Measurements from ENCODE around the gene SCARB1.

The SCARB1 gene

DNA sequence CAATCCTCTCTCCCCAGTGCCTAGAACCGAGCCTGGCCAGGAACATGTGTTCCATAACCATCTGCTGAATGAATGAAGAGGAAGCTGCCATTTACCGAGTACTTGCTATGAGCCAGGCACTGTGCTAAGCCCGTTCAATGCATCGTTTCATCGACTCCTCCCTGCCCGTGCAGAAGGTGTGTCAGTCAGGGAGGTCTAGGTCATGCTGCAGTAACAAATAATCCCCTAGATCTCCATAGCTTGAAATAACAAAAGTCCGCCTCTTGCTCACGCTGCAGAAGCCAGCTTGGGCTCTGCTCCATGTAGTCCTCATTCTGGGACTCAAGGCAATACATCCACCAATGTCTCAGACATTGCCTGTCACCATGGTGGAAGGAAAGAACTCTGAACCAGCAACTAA, 101.3 kb downstream of the SCARB1 start:
- TF ChIP-seq, protein P1, sequence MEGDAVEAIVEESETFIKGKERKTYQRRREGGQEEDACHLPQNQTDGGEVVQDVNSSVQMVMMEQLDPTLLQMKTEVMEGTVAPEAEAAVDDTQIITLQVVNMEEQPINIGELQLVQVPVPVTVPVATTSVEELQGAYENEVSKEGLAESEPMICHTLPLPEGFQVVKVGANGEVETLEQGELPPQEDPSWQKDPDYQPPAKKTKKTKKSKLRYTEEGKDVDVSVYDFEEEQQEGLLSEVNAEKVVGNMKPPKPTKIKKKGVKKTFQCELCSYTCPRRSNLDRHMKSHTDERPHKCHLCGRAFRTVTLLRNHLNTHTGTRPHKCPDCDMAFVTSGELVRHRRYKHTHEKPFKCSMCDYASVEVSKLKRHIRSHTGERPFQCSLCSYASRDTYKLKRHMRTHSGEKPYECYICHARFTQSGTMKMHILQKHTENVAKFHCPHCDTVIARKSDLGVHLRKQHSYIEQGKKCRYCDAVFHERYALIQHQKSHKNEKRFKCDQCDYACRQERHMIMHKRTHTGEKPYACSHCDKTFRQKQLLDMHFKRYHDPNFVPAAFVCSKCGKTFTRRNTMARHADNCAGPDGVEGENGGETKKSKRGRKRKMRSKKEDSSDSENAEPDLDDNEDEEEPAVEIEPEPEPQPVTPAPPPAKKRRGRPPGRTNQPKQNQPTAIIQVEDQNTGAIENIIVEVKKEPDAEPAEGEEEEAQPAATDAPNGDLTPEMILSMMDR (IDR thresholded peaks at IDR 0.05; ENCODE audit: low read length, missing control alignments), result no peak
- DNase-seq (ENCODE audit: low read depth), result no peak
- H3K4me3 ChIP-seq (replicated peaks; ENCODE audit: low read depth, low read length), result no peak overlapping the region

DNA sequence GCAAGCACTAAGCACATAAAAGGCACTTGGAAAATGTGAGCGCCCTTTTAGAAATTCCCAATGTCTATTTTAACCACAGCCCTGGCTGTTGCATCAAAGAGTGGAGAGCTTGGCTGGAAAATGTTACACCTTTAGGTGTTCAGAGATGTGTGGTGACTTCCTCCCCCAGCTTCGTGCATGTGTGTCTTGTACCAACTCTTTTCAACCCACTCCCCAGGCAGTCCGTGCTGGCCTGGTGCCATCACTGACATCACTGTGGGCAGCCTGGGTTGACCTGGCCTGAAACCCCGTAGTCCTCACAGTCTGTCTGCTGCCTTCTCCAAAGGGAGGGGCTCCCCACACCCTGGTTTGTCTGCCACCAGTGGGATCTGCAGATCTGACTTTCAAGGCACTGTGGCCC, 101.8 kb downstream of the SCARB1 start:
- H3K4me3 ChIP-seq (replicated peaks; ENCODE audit: low read depth, low read length), result no peak overlapping the region
- DNase-seq (ENCODE audit: low read depth), result no peak
- TF ChIP-seq, protein P1 (IDR thresholded peaks at IDR 0.05; ENCODE audit: low read length, missing control alignments), result no peak

DNA sequence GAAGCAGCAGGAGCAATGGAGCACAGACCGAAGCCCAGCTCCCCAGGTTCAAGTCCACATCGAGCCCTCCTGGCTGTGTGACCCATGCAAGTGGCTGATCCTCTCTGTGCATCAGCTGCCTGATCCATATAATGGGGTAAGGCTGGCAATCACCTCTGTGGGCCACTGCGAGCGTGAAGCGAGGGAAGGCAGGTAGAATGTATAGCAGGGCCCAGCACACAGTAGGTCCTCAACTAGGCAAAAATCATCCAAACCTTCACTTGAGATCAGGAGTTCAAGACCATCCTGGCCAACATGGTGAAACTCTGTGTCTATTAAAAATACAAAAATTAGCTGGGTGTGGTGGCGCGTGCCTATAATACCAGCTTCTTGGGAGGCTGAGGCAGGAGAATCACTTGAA, 102.6 kb downstream of the SCARB1 start:
- no peak for DNase-seq (ENCODE audit: low read depth)
- no peak overlapping the region for H3K4me3 ChIP-seq (replicated peaks; ENCODE audit: low read depth, low read length)
- TF ChIP-seq, protein P1 (IDR thresholded peaks at IDR 0.05; ENCODE audit: low read length, missing control alignments), result no peak

DNA sequence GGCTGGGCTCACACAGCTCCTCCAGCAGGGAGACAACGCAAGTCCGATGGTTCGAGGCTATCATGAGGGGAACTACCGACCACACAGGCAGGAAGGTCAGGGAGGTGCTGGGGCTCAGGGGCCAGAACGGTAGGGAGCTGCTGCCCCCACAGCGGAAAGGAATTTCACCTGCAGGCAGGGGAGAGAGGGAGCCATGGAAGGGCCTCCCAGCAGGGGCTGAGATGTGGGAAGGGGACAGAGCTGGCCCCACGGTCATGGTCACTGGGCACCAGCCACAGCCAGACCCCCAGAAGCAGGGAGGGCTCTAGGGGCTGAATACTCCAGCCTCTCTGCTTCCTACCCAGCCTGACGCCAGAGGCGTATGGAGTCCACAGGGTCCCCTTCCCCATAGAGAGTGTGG, 103.1 kb downstream of the SCARB1 start:
- no peak for DNase-seq (ENCODE audit: low read depth)
- H3K4me3 ChIP-seq (replicated peaks; ENCODE audit: low read depth, low read length), result no peak overlapping the region
- TF ChIP-seq, protein P1 (IDR thresholded peaks at IDR 0.05; ENCODE audit: low read length, missing control alignments), result no peak

DNA sequence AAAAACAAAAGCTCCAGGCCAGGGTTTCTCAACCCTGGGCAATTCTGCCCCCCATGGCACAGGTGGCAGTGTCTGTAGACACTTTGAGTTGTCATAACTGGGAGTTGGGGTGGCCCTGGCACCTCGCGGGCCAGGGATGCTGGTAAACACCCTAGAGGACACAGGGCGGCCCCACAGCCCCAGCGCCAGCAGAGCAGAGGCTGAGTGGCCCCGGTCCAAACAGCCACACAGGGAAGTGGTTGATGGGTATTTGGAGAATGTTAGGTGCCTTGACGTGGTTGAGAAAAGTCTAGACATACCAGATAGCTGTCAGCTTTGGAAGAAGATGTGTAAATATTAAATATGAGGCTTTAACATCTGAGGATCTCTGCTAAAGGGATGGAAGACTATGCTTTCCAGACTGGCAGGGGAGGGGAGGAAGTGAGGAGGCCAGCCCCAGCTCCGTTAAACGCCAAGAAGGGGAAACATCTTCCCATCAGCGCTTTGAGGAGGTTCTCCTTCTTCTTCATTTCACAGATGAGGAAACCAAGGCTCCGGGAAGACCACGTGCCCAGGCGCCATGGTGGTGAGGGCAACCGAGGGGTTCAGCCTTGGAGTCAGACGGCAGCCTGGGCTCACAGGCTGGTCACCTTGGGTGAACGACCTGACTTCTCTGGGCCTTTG, 103.7 kb downstream of the SCARB1 start:
- TF ChIP-seq, protein P1 (IDR thresholded peaks at IDR 0.05; ENCODE audit: low read length, missing control alignments), result no peak
- no peak for DNase-seq (ENCODE audit: low read depth)
- no peak overlapping the region for H3K4me3 ChIP-seq (replicated peaks; ENCODE audit: low read depth, low read length)

DNA sequence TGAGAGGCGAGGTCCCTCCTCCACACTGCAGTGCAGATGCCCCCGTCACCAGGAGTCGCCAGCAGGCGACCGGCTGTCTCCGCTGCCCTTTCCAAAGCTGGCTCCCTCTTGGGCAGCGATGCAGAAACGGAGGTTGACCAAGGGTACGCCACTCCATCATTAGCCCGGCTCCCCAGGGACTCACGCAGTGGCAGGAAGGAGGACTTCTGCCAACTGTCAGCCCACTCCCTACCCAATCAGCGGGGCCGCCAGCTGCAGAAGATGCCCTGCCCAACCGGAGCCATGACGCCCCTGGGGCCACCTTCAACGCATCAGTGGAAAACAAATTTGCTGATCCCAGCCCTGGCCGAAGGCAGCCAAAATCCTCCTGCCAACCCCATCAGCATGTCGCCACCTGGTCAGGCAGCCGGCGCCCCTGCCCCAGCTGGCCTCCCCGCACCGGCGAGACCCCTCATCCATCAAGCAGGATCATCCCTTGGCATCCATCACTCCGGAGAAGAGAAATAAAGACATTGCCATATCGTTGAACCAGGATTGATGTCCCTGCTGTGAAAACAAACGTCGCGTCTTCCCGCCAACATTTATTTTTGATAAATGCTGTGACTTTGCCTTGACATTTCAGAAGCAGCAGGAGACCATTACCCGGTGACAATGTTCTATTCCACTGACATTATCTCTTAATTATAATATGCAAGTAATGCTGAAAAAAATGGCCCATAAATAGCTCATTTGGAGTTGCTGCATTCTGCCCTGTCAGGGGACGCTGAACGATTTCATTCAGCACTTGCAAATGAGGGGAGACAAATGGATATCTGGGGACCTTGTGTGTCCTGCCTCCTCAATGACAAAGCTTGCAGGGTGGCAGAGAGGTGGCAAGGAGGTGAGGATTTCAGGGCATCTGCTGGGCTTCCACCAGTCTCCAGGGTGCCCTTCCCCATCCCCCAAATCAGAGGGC, 105.1 kb downstream of the SCARB1 start:
- DNase-seq (ENCODE audit: low read depth), result no peak
- H3K4me3 ChIP-seq (replicated peaks; ENCODE audit: low read depth, low read length), result no peak overlapping the region
- TF ChIP-seq, protein P1 (IDR thresholded peaks at IDR 0.05; ENCODE audit: low read length, missing control alignments), result no peak
